ENCODE data around the gene B3GALT6.

The B3GALT6 gene

GRCh38 chr1:1217621-1218523 lies 14.2 kb upstream of the B3GALT6 start:
- no peak for DNase-seq

- DNase-seq: no peak
Measured at GRCh38 chr1:1218524-1219200, 13.4 kb upstream of the B3GALT6 start.

- DNase-seq: no peak
Measured at GRCh38 chr1:1219341-1219740, 12.7 kb upstream of the B3GALT6 start.

GRCh38 chr1:1220197-1220596 lies 11.8 kb upstream of the B3GALT6 start:
- no peak for DNase-seq

DNA sequence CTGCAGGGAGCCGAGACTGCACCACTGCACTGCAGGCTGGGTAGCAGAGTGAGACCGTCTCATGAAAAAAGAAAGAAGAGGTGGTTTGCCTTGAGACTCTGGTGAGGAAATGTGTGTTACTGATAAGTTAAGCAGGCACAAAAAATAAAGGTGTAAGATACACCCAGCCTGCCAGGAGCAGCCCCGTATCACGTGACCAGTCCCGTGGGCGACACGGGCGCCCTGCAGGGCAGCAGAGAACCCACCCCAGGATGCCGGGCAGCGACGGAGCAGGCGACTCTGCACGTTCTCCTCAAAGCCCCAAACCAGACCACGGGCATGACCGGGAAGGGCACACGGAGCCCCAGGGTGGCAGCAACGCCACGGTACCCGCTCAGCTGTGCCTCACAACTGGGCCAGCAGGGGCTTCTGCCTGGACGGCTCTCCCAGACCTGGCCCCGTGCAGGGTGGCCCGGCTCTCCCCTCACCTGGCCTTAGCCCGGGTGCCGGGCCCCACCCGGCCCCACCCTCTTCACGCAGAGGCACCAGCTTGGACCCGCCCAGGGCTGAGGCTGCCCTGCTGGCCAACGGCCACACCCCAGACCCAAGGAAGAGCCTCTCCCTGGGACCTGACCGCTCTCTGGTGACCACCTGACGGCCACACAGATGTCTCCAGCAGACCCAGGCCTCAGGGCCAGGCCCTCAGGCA lies 10.0 kb upstream of the B3GALT6 start:
- no peak for DNase-seq

DNA sequence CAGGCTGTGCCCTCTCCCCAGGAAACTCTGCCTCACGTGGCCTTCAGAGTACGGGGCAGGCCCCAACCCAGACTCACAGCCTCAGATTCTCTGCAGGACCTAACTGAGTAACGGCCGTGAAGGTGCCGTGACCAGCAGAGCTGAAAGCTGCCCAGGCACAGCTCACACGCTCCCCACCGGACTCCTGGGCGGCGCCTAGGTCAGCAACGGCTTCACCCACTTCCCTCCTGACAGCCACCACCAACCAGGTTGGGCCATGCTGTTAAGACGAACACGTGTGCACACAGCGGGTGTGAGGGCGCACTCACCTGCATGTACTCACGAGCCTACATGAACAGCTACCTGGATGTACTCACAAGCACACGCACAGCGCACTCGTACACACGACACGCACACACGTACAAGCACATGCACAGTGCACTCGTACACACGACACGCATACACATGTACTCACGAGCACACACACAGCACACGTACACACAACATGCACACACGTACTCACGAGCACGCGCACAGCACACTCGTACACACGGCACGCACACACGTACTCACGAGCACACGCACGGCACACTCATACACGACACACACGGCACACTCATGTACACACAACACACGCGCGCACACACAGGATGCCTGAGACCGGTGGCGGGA lies 9.3 kb upstream of the B3GALT6 start:
- DNase-seq: no peak

DNA sequence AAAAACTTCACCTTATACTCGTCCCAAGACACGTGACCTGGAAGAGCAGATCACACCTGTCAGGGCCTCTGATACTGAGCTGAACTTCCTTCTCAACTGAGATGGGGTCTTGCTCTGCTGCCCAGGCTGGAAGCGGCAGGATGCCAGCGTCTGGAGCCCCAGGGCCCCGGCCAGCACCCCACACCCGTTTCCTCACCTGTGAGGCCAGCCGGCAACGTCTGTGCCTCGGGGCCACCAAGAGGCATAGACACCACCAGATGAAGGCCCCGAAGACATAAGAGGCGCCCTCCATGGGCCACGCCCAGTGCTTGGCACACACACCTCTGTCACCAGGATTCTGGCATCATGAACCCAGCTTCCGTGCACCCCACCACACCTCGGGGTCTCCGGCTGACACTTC lies 8.7 kb upstream of the B3GALT6 start:
- no peak for DNase-seq

- DNase-seq: no peak
Measured at GRCh38 chr1:1223891-1224290, 8.1 kb upstream of the B3GALT6 start.

- DNase-seq: no peak
Measured at GRCh38 chr1:1225238-1225845, 6.7 kb upstream of the B3GALT6 start.

GRCh38 chr1:1225913-1226312 lies 6.1 kb upstream of the B3GALT6 start:
- DNase-seq: no peak

DNA sequence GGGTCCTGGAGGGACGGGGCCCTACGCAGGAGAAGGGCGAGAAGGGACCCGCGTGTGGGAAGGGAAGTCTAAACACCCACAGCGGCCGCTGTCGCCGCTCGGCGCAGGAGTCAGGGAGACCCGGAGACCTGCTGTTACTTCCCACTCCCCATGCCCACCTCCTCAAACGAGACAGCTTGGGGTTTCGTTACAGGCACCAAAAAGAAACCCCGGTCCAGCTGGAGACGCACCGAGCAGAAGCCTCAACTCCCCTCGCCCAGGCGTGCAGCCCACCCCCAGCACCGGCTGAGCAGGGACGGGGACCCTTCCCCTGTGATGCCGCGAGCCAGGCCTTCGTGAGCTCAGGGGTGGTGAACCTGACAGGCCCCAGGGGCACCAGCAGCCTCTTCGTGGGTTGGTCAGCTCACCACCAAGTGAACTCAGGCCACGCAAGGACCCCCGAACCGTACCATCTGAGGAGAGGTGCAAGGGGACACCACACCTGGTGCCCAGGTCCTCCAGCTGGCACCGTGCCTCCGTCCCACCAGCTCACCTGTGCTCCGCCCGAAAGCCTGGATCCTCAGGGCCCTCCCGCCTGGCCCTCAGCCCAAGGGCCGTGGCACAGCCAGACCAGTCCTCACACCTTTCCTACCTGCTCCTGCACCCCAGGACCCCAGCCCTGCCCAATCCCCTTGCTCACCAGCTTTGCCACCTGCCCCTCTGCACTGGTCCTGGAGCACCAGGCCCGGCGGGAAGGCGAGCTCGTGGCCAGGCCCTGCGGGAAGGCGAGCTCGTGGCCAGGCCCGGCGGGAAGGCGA lies 5.3 kb upstream of the B3GALT6 start:
- DNase-seq: no peak

- DNase-seq: no peak
Measured at GRCh38 chr1:1227386-1227785, 4.7 kb upstream of the B3GALT6 start.

DNA sequence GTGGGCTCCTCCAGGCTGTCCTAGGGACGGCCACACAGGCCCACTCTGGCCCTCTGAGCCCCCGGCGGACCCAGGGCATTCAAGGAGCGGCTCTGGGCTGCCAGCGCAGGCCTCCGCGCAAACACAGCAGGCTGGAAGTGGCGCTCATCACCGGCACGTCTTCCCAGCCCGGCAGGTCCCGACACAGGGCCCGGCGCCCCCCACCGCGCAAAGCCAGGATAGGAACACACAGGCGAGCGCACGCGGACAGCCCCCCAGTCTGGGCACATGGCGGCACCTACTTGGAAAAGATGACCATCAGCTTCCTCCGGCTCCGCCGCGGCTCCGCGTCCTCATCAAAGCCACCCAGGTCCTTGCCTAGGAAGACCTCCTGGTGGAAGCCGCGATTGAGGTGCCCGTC lies 3.9 kb upstream of the B3GALT6 start:
- DNase-seq: no peak

GRCh38 chr1:1228596-1229321 lies 3.3 kb upstream of the B3GALT6 start:
- no peak for DNase-seq

- DNase-seq: no peak
Measured at GRCh38 chr1:1229770-1230169, 2.3 kb upstream of the B3GALT6 start.

DNA sequence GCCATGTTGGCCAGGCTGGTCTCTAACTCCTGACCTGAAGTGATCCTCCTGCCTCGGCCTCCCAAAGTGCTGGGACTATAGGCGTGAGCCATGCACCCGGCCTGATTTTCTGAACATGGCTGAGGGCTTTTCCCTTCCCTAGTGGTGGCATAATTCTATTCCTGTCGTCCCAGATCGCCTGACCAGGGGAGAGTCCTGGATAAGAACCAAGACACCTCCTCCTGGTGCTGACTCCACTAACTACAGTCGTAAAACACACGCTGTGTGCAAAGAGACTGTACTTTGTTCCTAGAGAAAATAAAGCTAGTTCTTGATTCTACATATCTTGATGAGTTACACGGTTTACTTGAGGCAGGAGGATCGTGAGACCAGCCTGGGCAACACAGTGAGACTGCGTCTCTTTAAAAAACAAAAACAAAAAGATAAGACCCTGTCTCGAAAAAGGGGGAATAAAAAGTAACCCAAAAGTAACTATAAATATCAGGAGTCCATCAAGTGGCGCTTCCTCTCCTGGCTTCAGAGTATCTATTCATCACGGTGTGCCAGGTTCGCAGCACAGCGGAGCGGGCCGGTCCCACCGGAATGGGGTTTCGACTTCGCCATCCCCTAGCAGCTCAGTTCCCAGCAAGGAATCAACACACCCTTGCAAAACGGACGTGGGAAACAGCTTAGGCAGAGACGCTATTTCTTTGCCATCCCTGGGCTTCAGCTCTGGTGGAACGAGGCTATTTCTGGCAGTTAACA lies 1.2 kb upstream of the B3GALT6 start:
- DNase-seq: no peak

DNA sequence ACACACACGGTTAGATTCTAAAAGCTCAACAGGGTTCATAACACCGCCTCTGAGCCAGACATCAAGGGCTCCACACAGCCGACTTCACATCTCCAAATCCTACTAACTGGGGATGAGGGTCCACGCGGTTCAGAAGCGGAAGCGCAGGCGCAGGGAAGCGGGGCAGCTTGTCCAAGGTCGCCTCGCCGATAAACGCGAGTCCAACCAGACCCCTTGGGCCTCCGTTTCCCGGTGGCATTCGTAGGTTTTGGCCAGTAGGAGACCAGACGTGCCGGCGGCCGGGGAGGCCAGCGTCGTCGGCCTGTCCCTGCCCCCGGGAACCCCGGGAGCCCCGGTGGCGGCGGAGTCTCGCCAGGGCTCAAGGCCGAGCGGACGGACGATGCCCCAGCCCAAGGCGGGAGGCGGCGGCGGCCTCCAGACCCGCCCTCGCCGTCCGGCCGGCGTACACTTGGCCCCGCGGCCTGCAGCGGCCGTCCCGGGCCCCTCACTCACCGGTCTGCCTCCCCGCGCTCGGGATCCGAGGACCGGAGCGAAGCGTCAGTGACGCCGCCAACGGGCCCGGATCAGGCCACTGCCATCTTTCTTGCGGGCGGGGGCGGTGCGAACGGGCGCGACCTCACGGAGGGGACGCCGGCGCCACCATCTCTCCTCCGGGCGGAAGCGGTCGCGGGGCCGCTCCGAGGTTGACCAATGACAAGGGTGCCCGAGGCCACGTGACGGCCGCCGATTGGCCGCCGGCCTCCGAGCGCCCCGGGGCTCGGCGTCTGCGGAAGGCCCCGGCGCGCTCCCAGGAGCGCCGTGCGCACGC lies 433 bp upstream of the B3GALT6 start, which contains the start of gene SDF4:
SDF4 (minus strand) TSS at position 602 of the 808 bp plus-strand sequence. CDS start 3,229 bp downstream, outside the sequence.
- peak; percentile 84 for DNase-seq

- no peak for DNase-seq
Measured at GRCh38 chr1:1232796-1233566, 944 bp downstream of the B3GALT6 start.

DNA sequence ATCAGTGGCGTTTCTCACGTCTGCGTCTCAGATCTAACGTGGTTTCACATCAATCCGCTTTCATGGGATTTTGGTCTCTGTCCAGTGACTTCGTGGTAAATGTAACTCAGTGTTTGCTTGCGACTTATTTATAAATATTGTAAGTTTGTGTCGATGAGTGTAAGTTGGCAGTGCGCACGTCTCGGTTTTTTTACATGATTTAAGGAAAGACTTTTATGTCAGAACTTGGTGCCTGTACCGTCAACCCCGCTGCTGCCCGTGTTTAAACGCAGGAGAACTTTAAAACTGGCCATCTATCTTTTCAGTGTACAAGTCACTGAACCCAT lies 1.5 kb downstream of the B3GALT6 start:
- DNase-seq: no peak

All from NCI-H187 treated with DMSO at 0.1 percent for 48 hours (cell line).